GM12878 (cell line): Measurements from ENCODE around the gene ZNF689. TPM values are rescaled to one million over a fixed set of nuclear protein-coding genes. Genes with fewer than 3 reads are reported as not detected.

ENCODE experiments used
- CBFB ChIP-seq: IDR thresholded peaks from 2 replicates; pipeline ENCODE4 v1.6.1; 2016; ENCODE audit warnings: antibody characterized with exemption, low read depth
- CREM ChIP-seq: IDR thresholded peaks from 2 replicates; pipeline ENCODE4 v1.6.1; 2014; ENCODE audit warnings: antibody characterized with exemption, low read depth
- EED ChIP-seq: sonication (generic); IDR thresholded peaks from 2 replicates; pipeline ENCODE4 v1.6.1; 2016; ENCODE audit warnings: antibody characterized with exemption, low read depth
- ESRRA ChIP-seq: IDR thresholded peaks from 2 replicates; pipeline ENCODE4 v1.6.1; 2012; ENCODE audit warnings: mild to moderate bottlenecking, low read length, improper control_type of control experiment
- FOS ChIP-seq: IDR thresholded peaks from 3 replicates; pipeline ENCODE4 v1.6.1; 2011; ENCODE audit warnings: borderline replicate concordance; ENCODE audit not compliant: insufficient read length; ENCODE audit errors: extremely low read depth
- KAT2A ChIP-seq: conservative IDR thresholded peaks from 2 replicates; pipeline ENCODE4 v1.6.1; 2011; ENCODE audit warnings: low read depth, low read length; ENCODE audit not compliant: control insufficient read depth
- KLF5 ChIP-seq: fragments of 450-650 bp; IDR thresholded peaks from 2 replicates; pipeline ENCODE4 v1.6.1; 2014; ENCODE audit warnings: mild to moderate bottlenecking; ENCODE audit not compliant: partially characterized antibody
- MXI1 ChIP-seq: fragments of 150-350 bp; IDR thresholded peaks from 2 replicates; pipeline ENCODE4 v1.6.1; 2011; ENCODE audit warnings: low read depth, mild to moderate bottlenecking, inconsistent platforms, low read length, improper control_type of control experiment
- MYC ChIP-seq: IDR thresholded peaks from 2 replicates; pipeline ENCODE4 v1.6.1; 2011; ENCODE audit warnings: mild to moderate bottlenecking, low read length, moderate library complexity, inconsistent platforms; ENCODE audit not compliant: insufficient read depth, insufficient replicate concordance, insufficient read length, severe bottlenecking
- POLR2A ChIP-seq: IDR thresholded peaks from 2 replicates; pipeline ENCODE4 v1.6.1; 2011; ENCODE audit warnings: low read depth, mild to moderate bottlenecking, low read length
- SP1 ChIP-seq: IDR thresholded peaks from one replicate; pipeline ENCODE4 v1.6.1; 2011; ENCODE audit warnings: low read depth, low read length
- SRF ChIP-seq, 2 experiments: IDR thresholded peaks; 2 replicates each; pipeline ENCODE4 v1.6.1; 2011; ENCODE audit warnings: low read depth in 2 of 2, low read length in 2 of 2, mild to moderate bottlenecking in 1 of 2, moderate library complexity in 1 of 2
- STAT3 ChIP-seq: IDR thresholded peaks from 2 replicates; pipeline ENCODE4 v1.6.1; 2011; ENCODE audit warnings: low read depth, low read length, improper control_type of control experiment
- WRNIP1 ChIP-seq: IDR thresholded peaks from 2 replicates; pipeline ENCODE4 v1.6.1; 2011; ENCODE audit warnings: low read depth, low read length, improper control_type of control experiment, borderline replicate concordance
- YY1 ChIP-seq: IDR thresholded peaks from 2 replicates; pipeline ENCODE4 v1.6.1; 2011; ENCODE audit warnings: low read depth, mild to moderate bottlenecking, low read length
- ZSCAN29 ChIP-seq: fragments of 450-650 bp; IDR thresholded peaks from 2 replicates; pipeline ENCODE4 v1.6.1; 2017; ENCODE audit warnings: mild to moderate bottlenecking, moderate library complexity
- polyA plus RNA-seq, 11 experiments: library from polyadenylated mRNA; depleted of rRNA in 4 of 11; unstranded in 6 of 11; stranded (reverse) in 5 of 11; fragments of >200 nt; fragmentation: Nextera tagmentation in 4 of 11; fragmentation: Illumina TruSeq in 1 of 11; extraction: Ambion mirVana in 4 of 11; extraction: Trizol in 1 of 11; gene quantifications; 1 replicate in 1 of 11; 2 replicates in 10 of 11; pipeline versions ENCODE4 v1.2.1 to v1.2.3, GENCODE V29; 2011 to 2016; ENCODE audit warnings: inconsistent platforms in 2 of 11, missing spikeins in 2 of 11, low read depth in 1 of 11
- total RNA-seq, 4 experiments: library from RNA; depleted of rRNA in 3 of 4; stranded (reverse); fragments of >200 nt in 3 of 4; fragmentation: Illumina TruSeq in 1 of 4; extraction: Trizol in 1 of 4; gene quantifications; 2 replicates each; pipeline versions ENCODE4 v1.2.1 to v1.2.3, GENCODE V29; 2013 to 2021
- TF ChIP-seq, protein P1 (sequence below): fragments of 450-650 bp; formaldehyde crosslinking; IDR thresholded peaks from 2 replicates; pipeline ENCODE4 v1.5.0; 2022; ENCODE audit warnings: mild to moderate bottlenecking, missing genetic modification characterization
- TF ChIP-seq, protein P2 (sequence below), 3 experiments: IDR thresholded peaks in 2 of 3; conservative IDR thresholded peaks in 1 of 3; 2 replicates each; pipeline ENCODE4 v1.5.1; 2011; ENCODE audit warnings: low read depth in 3 of 3, low read length in 3 of 3, mild to moderate bottlenecking in 3 of 3, control low read depth in 2 of 3, moderate library complexity in 2 of 3, inconsistent platforms in 1 of 3, mixed read lengths in 1 of 3; ENCODE audit not compliant: control insufficient read depth in 2 of 3, insufficient read depth in 1 of 3; ENCODE audit errors: extremely low read depth in 1 of 3
- TF ChIP-seq, protein P3 (sequence below): fragments of 450-650 bp; IDR thresholded peaks from 2 replicates; pipeline ENCODE4 v1.6.1; 2018; ENCODE audit warnings: borderline replicate concordance, mild to moderate bottlenecking; ENCODE audit not compliant: partially characterized antibody
- TF ChIP-seq, protein P4 (sequence below): fragments of 150-350 bp; IDR thresholded peaks from 2 replicates; pipeline ENCODE4 v1.6.1; 2014; ENCODE audit warnings: mild to moderate bottlenecking, low read depth, low read length

Gene ZNF689
- total and polyA plus RNA-seq, 10 of the 15 experiments (the other 5 are each of a cell fraction or from before 2014, with no cell fraction given): 4.7 to 13.2 (median 8.5) TPM

DNA sequence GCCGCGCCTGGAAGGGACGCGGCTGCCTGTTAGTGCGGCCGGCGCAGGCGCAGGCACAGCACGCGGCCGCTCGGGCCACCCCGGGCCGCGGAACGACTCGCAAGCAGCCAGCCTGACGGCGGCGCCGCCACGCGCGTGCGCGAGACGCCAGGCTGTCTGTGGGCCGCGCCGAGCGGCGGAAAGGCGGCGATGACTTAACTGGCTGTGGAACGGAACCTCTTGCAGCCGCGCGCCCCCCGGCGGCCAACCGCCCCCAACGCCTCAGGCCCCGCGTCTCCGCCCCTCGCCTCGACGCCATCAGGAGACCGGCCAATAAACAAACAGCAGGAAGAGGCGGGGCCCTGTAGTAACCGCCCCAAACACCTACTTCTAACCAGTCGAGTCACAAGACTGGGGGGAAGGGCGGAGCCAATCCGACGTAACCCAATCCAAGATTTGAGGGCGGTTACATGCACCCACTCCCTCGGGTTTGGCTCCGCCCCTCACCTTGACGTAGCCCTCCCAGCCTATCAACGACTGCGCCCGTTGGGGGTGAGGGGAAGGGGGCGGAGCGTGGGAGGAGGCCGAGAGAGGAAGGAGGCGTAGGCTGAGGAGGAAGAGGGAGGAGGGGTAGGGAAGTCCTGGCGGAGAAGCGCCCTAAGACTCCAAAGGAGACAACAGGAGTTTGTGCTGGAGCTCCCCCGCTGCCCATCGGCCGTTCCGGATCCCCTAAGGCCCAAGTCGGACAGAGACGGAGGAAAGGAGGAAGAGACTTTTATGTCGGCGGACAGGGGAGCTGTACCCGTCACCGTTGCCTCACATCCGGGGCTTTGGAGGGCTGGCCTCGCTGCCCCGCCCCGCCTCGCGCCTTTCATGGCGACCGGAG, 47.9 kb upstream of the ZNF689 start, which contains the start of gene FBRS (continued):
- TF ChIP-seq, protein P1, sequence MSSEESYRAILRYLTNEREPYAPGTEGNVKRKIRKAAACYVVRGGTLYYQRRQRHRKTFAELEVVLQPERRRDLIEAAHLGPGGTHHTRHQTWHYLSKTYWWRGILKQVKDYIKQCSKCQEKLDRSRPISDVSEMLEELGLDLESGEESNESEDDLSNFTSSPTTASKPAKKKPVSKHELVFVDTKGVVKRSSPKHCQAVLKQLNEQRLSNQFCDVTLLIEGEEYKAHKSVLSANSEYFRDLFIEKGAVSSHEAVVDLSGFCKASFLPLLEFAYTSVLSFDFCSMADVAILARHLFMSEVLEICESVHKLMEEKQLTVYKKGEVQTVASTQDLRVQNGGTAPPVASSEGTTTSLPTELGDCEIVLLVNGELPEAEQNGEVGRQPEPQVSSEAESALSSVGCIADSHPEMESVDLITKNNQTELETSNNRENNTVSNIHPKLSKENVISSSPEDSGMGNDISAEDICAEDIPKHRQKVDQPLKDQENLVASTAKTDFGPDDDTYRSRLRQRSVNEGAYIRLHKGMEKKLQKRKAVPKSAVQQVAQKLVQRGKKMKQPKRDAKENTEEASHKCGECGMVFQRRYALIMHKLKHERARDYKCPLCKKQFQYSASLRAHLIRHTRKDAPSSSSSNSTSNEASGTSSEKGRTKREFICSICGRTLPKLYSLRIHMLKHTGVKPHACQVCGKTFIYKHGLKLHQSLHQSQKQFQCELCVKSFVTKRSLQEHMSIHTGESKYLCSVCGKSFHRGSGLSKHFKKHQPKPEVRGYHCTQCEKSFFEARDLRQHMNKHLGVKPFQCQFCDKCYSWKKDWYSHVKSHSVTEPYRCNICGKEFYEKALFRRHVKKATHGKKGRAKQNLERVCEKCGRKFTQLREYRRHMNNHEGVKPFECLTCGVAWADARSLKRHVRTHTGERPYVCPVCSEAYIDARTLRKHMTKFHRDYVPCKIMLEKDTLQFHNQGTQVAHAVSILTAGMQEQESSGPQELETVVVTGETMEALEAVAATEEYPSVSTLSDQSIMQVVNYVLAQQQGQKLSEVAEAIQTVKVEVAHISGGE: no peak
- TF ChIP-seq, protein P2, sequence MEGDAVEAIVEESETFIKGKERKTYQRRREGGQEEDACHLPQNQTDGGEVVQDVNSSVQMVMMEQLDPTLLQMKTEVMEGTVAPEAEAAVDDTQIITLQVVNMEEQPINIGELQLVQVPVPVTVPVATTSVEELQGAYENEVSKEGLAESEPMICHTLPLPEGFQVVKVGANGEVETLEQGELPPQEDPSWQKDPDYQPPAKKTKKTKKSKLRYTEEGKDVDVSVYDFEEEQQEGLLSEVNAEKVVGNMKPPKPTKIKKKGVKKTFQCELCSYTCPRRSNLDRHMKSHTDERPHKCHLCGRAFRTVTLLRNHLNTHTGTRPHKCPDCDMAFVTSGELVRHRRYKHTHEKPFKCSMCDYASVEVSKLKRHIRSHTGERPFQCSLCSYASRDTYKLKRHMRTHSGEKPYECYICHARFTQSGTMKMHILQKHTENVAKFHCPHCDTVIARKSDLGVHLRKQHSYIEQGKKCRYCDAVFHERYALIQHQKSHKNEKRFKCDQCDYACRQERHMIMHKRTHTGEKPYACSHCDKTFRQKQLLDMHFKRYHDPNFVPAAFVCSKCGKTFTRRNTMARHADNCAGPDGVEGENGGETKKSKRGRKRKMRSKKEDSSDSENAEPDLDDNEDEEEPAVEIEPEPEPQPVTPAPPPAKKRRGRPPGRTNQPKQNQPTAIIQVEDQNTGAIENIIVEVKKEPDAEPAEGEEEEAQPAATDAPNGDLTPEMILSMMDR (IDR thresholded peaks at IDR 0.05 in 2 of 3, conservative IDR thresholded peaks at IDR 0.05 in 1 of 3; ENCODE audit: control insufficient read depth in 2 of 3, extremely low read depth in 1 of 3, insufficient read depth in 1 of 3, low read depth in 3 of 3, low read length in 3 of 3): peak; percentile 72 to 99 (median 75); a peak in 5 of 6 replicates
- TF ChIP-seq MXI1 (peak; percentile 87), KLF5 (peak; percentile 26), YY1 (peak; percentile 70), WRNIP1 (no peak), ESRRA (no peak; the same call in 1 of the 2 replicates), FOS (peak; percentile 24), SRF (IDR thresholded peaks at IDR 0.05; ENCODE audit: low read depth in 2 of 2, low read length in 2 of 2) (peak; percentile 94 to 97), SP1 (peak; percentile 94), STAT3 (no peak), ZSCAN29 (no peak; the same call in none of the 2 replicates), EED (no peak), CBFB (no peak), POLR2A (peak; percentile 84), KAT2A (no peak), CREM (peak; percentile 65), MYC (peak; percentile 65)
- TF ChIP-seq, protein P3, sequence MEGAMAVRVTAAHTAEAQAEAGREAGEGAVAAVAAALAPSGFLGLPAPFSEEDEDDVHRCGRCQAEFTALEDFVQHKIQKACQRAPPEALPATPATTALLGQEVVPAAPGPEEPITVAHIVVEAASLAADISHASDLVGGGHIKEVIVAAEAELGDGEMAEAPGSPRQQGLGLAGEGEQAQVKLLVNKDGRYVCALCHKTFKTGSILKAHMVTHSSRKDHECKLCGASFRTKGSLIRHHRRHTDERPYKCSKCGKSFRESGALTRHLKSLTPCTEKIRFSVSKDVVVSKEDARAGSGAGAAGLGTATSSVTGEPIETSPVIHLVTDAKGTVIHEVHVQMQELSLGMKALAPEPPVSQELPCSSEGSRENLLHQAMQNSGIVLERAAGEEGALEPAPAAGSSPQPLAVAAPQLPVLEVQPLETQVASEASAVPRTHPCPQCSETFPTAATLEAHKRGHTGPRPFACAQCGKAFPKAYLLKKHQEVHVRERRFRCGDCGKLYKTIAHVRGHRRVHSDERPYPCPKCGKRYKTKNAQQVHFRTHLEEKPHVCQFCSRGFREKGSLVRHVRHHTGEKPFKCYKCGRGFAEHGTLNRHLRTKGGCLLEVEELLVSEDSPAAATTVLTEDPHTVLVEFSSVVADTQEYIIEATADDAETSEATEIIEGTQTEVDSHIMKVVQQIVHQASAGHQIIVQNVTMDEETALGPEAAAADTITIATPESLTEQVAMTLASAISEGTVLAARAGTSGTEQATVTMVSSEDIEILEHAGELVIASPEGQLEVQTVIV: peak; percentile 48
- TF ChIP-seq, protein P4, sequence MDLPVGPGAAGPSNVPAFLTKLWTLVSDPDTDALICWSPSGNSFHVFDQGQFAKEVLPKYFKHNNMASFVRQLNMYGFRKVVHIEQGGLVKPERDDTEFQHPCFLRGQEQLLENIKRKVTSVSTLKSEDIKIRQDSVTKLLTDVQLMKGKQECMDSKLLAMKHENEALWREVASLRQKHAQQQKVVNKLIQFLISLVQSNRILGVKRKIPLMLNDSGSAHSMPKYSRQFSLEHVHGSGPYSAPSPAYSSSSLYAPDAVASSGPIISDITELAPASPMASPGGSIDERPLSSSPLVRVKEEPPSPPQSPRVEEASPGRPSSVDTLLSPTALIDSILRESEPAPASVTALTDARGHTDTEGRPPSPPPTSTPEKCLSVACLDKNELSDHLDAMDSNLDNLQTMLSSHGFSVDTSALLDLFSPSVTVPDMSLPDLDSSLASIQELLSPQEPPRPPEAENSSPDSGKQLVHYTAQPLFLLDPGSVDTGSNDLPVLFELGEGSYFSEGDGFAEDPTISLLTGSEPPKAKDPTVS: no peak
